ENCODE data around the gene GALR2.

DNA sequence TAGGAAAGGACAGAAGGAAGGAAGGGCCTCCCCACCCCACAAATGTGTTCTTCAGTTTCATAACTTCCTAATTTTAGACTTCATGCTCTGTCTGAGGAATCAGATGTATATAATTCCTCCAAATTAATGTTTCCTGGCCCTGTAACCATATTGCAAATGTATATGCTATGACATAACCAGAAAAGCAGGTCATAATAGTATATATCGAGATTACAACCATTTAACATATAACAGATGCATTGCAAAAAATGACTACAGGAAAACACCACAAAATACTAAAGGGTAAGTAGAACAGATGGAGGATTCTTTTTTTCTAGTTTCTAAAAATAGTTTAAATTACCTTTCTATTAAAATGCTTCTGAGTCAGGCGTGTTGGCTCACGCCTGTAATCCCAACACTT, 32.1 kb downstream of the GALR2 start:
- TF ChIP-seq, protein P1, sequence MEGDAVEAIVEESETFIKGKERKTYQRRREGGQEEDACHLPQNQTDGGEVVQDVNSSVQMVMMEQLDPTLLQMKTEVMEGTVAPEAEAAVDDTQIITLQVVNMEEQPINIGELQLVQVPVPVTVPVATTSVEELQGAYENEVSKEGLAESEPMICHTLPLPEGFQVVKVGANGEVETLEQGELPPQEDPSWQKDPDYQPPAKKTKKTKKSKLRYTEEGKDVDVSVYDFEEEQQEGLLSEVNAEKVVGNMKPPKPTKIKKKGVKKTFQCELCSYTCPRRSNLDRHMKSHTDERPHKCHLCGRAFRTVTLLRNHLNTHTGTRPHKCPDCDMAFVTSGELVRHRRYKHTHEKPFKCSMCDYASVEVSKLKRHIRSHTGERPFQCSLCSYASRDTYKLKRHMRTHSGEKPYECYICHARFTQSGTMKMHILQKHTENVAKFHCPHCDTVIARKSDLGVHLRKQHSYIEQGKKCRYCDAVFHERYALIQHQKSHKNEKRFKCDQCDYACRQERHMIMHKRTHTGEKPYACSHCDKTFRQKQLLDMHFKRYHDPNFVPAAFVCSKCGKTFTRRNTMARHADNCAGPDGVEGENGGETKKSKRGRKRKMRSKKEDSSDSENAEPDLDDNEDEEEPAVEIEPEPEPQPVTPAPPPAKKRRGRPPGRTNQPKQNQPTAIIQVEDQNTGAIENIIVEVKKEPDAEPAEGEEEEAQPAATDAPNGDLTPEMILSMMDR (IDR thresholded peaks at IDR 0.05): no peak
- no peak for TF ChIP-seq POLR2A (IDR thresholded peaks at IDR 0.05)
- TF ChIP-seq POLR2AphosphoS5 (IDR thresholded peaks at IDR 0.05): no peak
